HG03571 (cell line): ENCODE results near the gene MN1.

Experiments used
- ATAC-seq: cut with Tn5 transposase; IDR thresholded peaks from one replicate; pipeline ENCODE4 v1.9.1; 2021; ENCODE audit not compliant: unreplicated experiment

The MN1 gene

GRCh38 chr22:27786291-27786932, 15.1 kb downstream of the MN1 start:
- ATAC-seq: no peak

GRCh38 chr22:27785831-27786230, 15.7 kb downstream of the MN1 start:
- ATAC-seq: no peak

GRCh38 chr22:27784120-27784475, 17.5 kb downstream of the MN1 start:
- ATAC-seq: no peak

- no peak for ATAC-seq
These were observed 18.0 kb downstream of the MN1 start for GRCh38 chr22:27783436-27784119.

- no peak for ATAC-seq
These were observed 19.5 kb downstream of the MN1 start for GRCh38 chr22:27782088-27782487.

DNA sequence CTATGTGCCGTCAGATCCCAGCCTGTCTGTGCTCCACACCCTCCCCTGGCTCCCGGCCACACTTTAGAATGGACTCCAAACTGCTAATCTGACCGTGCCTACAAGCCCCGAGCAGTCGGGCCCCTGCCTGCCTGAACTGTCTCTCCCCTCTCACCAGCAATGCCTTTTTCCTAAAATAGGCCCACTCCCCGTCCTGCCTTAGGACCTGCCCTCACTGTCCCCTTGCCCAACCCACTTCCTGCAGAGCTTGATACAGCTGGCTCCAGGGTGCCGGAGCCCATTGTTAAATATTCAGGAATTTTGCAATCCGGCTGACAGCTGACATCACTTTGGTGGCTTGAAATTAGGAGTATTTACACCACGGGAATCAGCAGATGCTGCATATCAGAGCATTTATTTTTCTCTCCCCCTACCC, 21.4 kb downstream of the MN1 start:
- ATAC-seq: no peak

DNA sequence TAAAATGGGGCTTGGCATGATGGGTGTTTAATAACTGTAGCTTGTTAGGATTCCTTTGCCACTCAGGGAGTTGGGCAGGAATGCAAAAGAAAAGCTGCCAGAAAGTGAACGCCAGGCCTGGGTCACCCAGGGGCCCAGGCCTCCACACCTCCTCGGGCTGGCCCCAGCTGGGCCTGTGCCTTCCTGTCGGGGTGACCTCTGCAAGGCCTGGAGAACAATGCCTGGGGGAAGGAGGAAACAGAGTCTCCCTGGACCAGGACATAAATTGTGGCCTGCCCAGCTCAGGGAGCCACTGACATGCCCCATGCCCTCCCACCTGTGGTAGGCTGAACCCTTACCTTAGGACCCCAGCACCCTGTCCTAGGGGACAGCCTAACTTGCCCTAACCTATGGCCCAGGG, 21.9 kb downstream of the MN1 start:
- no peak for ATAC-seq

DNA sequence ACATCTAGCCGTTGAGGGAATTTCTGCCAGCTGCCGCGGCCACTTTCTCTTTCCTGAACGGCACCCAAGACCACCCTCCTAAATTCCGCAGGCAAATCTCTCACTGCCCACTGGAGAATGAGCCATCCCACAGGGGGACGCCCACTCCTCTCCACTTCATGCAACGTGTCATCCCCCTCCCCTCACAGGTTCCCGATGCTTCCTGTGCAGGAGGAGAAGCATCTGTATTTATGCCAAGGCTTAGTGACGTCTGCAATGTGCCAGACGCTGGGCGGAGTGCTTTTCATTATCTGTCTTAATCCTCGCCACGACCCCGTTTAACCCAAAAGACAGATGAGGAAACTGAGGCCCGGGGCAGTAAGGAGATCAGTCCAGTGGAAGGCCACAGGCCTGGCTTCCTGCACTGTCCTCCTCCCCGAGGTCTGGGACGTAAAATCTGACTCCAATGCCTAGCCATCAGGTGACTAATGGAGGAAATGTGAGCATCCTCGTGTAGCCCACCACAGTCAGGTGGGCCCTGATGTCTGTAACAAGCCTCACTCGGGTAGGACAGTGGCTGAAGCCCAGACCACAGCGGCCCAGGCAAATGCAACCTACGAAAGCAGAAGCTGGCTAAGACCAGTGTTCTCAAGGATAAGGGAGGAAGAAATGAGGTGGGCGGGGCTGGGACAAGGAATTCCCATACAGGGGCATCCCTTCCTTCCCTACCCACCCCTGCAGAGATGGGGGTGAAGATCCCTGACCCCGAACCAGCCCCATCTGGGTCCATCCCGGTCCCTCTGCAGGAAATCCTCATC, 23.1 kb downstream of the MN1 start:
- no peak for ATAC-seq

DNA sequence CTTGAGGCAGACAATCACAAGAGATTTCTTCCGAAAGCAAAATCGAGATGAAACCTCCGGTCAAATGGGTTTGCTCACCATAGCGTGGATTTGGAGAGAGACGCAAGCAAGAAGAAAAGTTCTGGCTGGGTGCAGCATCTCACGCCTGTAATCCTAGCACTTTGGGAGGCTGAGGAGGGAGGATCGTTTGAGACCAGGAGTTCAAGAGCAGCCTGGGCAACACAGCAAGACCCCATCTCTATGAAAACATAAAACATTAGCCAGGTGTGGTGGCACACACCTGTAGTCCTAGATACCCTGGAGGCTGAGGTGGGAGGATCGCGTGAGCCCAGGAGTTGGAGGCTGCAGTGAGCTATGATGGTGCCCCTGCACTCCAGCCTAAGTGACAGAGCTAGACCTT, 24.4 kb downstream of the MN1 start:
- no peak for ATAC-seq

DNA sequence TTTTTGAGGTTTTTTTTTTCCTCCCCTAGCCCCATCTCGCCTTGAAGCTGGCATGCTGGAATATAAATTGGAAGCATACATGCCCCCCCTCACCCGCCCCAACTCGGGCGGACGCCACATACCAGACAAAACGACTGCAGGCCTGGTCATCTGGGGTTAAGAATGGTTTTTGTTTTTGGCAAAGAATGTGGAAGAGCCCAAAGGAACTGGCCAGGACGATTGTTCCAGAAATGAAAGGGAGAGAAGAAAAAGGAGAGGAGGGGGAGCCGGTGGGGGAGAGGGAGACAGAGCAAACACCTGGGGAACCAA, 25.0 kb downstream of the MN1 start:
- ATAC-seq: no peak

DNA sequence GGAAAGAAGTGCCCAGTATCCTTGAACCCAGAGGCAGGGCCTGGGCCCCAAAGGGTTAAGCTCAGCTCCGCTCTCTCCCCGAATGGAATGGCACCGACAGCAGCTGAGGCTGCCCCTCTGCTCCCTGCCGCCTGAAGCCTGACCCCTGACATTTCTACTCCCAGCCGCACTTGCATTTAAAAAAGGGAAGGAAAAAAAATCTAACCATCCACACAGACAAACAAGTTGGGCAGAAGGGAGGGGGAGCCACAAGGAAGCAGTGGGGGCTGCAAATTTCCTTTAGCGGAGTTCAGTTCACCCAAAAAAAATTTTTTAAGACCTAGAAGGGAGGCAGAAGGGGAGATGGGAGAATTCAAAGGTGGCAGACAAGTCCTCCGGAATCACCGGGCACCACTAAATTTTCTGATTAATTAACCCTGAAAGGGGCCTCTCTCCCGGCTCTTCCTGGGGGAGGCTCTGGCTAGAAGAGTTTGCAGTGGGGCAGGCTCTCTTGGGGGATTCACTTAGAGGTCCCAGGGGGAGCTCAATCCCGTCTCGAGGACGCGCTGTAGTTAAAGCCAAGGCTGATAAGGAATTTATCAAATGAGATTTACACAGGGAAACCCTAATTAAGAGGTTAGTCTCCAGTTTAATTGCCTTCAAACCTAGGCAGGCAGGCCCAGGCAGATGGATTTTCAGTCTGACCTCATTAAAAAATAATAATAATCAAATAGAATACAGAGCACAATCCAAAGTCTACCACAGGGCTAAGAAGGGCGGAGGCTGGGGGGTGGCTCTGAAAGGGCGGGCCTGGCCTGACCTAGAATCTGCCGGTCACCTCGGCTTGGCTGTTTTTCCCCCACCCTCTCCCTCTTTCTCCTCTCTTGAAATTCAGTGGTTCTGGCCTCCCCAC, 25.6 kb downstream of the MN1 start:
- ATAC-seq: no peak

DNA sequence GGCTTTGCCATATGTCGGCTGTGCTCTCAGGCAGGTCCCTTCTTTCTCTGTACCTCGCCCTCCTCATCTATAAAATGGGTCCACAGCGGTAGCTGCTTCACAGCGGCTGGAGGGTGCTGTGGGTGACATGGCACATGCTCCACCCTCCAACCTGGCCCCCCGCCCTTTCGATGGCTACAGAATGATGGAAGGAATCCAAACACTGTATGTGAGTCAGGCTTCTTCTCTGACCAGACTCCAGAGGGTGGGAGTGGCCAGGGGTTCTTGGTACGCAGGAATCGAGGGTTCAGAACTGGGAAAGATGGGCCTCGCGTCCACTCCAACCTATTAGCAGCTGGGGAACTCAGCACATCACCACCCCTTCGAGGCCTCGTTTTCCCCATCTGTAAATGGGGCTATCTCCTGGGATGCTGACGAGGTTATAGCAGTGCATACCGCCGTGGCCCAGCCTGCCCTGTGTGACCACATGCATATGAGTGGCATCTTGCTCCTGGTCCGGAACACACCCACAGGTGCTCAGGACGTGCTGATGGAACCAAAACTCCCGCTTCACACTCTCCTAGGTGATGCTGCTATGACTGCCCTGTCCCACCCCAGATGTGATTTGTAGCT, 26.4 kb downstream of the MN1 start:
- no peak for ATAC-seq

GRCh38 chr22:27774200-27774599, 27.4 kb downstream of the MN1 start:
- no peak for ATAC-seq

DNA sequence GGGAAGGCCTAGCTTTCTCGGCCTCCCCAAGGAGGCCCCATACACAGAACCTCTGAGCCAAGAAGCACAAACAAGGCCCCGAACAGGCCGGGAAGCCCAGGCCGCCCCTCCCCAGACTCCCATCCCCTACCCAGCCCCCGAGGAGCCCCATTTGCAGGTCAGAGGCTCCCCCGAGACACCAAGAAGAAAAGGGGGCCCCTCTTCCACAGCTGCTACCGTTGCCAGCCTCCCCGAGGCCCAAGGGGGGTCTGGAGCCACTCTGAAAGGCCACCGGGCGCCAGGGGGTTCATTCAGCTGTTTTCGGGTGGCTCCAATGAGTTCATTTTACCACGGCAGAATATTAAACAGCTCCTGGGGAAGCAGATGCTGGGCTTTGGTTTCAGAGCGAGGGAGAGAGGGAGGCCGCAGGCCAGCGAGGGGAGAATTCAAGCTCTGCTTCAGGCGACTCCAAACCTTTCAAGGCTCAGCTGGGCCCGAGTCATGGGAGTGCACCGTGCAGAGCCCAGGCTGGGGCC, 28.5 kb downstream of the MN1 start:
- ATAC-seq: no peak

DNA sequence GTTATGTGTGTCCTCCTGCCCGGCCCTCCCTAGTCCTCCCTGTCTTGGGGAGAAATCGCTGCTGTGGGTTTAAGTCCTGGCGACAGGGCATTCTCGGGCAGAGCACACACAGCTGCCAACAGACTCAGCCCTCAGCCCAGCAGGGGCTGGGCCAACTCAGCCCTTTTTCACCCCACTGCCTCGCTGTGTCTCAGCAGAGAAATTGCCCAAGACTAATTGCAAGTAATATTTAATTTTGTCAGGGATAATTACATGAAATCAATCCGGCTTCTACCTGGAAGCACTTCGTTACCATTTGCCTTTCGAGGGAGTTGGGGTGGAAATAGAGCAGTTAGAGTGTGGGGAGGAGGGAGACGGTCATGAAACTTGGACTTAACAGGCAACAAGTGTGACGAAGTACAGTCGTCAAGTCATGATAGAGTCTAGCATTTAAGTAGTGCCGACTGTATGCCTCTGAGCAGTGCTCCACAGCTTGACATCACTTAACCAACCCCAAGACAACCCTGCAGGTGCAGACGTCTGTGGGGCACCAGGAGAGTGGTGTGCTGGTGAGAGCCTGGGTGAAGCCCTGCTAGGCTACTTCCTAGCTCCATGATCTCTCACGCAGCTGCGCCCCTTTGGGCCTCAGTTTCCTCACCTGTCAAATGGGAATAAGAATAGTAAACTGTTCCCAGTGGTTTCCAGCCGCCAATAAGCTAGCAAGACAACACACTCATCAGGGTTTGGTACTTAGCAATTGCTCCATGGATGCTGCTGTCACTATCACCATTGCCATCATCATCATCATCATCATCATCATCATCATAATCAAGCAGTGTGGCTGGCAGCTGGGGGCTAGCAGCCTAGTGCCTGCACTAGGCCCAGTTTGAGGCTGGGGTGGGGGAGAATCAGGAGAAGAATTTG, 29.2 kb downstream of the MN1 start:
- no peak for ATAC-seq

DNA sequence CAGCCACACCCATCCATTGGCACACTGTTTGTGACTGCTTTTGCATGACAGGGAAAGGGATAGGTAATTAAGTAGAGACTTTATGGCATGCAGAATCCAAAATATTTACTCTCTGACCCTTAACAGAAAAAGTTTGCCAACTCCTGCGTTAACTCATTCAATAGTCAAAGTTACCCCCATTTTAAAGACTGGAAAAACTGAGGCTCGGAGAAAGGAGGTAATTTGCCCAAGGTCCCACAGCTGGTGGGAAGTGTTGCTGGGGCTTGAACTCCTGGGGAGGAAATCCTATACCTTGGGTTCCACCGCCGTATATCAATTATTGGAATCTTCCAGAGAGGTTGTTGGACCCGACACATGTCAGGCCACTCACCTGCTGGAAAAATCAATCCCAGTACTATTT, 29.9 kb downstream of the MN1 start:
- ATAC-seq: no peak

DNA sequence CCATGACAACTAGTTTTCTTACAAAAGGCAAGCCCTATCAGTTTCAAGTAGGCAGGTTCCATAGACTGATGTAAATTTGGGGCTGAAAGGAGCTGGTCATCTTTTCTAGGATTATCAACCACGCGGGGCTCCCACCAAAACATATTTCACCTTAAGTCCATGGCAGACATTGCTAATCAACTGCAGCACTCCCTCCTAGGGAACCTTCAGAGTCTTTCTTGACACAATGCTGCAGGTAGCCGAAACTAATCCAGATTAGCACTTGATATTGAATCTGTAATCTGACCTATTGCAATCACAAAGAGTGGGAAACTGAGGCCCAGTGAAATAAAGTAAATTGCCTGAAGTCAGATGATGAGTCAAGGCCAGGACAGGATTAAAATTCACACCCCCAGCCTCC, 32.5 kb downstream of the MN1 start:
- ATAC-seq: no peak

GRCh38 chr22:27768027-27768653, 33.4 kb downstream of the MN1 start:
- no peak for ATAC-seq

DNA sequence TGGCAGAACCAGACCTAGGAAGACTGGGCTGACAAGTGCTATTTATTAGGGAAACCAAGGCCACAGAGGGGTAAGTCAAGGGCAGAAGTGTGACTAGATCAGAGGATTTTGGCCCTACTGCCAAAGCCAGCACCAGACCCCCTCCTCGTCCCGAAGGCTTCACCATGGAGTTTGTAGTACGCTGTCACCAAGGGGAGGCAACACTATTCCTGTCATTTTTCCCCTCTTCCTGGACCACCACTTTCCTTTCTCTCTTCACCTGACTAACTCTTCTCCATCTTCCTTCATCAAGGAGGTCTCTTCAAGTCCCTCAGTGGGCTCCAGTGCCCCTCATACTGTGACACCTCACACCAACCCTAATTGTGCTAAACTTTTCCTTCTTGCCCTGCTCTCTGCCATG, 34.9 kb downstream of the MN1 start:
- no peak for ATAC-seq
